ENCODE measurements around the gene MPL. TPM values are rescaled to one million over a fixed set of nuclear protein-coding genes. Genes with fewer than 3 reads are reported as not detected.

The MPL gene
- polyA plus RNA-seq, 1 donor from 2014 or later, result not detected

- Mint-ChIP-seq H3K4me3 (no peak overlapping the region), H3K36me3 (no peaks in the 10 kb centered on the region), H3K27ac (no peak overlapping the region), H3K4me1 (peaks cover 0 to 2% (median 0%) of the 10 kb centered on the region in 3 donors), H3K9me3 (no peaks in the 10 kb centered on the region), H3K27me3 (peaks cover 4% of the 10 kb centered on the region)
These were observed 24.7 kb upstream of the MPL start for GRCh38 chr1:43312663-43313515.

GRCh38 chr1:43313771-43314170 is 23.8 kb upstream of the MPL start:
- H3K27me3 Mint-ChIP-seq, result peaks cover 4% of the 10 kb centered on the region
- H3K36me3 Mint-ChIP-seq, result no peaks in the 10 kb centered on the region
- H3K4me3 Mint-ChIP-seq, result no peak overlapping the region
- peaks cover 0 to 2% (median 0%) of the 10 kb centered on the region in 3 donors for H3K4me1 Mint-ChIP-seq
- no peaks in the 10 kb centered on the region for H3K9me3 Mint-ChIP-seq
- no peak overlapping the region for H3K27ac Mint-ChIP-seq

GRCh38 chr1:43314233-43314632 is 23.4 kb upstream of the MPL start:
- Mint-ChIP-seq H3K4me3 (no peak overlapping the region), H3K36me3 (no peaks in the 10 kb centered on the region), H3K4me1 (peaks cover 0 to 2% (median 0%) of the 10 kb centered on the region in 3 donors), H3K27ac (no peak overlapping the region), H3K9me3 (no peaks in the 10 kb centered on the region), H3K27me3 (peaks cover 4% of the 10 kb centered on the region)

- peaks cover 0 to 2% (median 0%) of the 10 kb centered on the region in 3 donors for H3K4me1 Mint-ChIP-seq
- no peaks in the 10 kb centered on the region for H3K9me3 Mint-ChIP-seq
- no peaks in the 10 kb centered on the region for H3K36me3 Mint-ChIP-seq
- H3K4me3 Mint-ChIP-seq, result no peak overlapping the region
- H3K27ac Mint-ChIP-seq, result no peak overlapping the region
- peaks cover 4% of the 10 kb centered on the region for H3K27me3 Mint-ChIP-seq
These were observed 22.1 kb upstream of the MPL start for GRCh38 chr1:43315481-43315880.

- H3K4me3 Mint-ChIP-seq, result no peak overlapping the region
- no peak overlapping the region for H3K27ac Mint-ChIP-seq
- no peaks in the 10 kb centered on the region for H3K36me3 Mint-ChIP-seq
- H3K9me3 Mint-ChIP-seq, result no peaks in the 10 kb centered on the region
- H3K27me3 Mint-ChIP-seq, result peaks cover 4% of the 10 kb centered on the region
- peaks cover 0 to 2% (median 0%) of the 10 kb centered on the region in 3 donors for H3K4me1 Mint-ChIP-seq
These were observed 21.5 kb upstream of the MPL start for GRCh38 chr1:43315963-43316737.

GRCh38 chr1:43316738-43317520 is 20.7 kb upstream of the MPL start:
- H3K4me1 Mint-ChIP-seq, result peaks cover 0 to 2% (median 0%) of the 10 kb centered on the region in 3 donors
- peak overlapping the region in 1 of 3 donors; percentile 41 for H3K27ac Mint-ChIP-seq

GRCh38 chr1:43317817-43318471 is 19.7 kb upstream of the MPL start:
- Mint-ChIP-seq H3K9me3 (no peaks in the 10 kb centered on the region), H3K4me3 (no peak overlapping the region), H3K27ac (no peak overlapping the region), H3K4me1 (peaks cover 0 to 2% (median 0%) of the 10 kb centered on the region in 3 donors), H3K27me3 (peaks cover 2% of the 10 kb centered on the region), H3K36me3 (peaks cover 2% of the 10 kb centered on the region)

More at GRCh38 chr1:43316738-43317520, 20.7 kb upstream of the MPL start:
- peaks cover 1% of the 10 kb centered on the region for H3K36me3 Mint-ChIP-seq
- H3K4me3 Mint-ChIP-seq, result no peak overlapping the region
- no peaks in the 10 kb centered on the region for H3K9me3 Mint-ChIP-seq
- peaks cover 4% of the 10 kb centered on the region for H3K27me3 Mint-ChIP-seq

- Mint-ChIP-seq H3K27ac (no peak overlapping the region), H3K9me3 (no peaks in the 10 kb centered on the region), H3K4me1 (peaks cover 0 to 2% (median 0%) of the 10 kb centered on the region in 3 donors), H3K4me3 (no peak overlapping the region), H3K27me3 (peaks cover 2% of the 10 kb centered on the region), H3K36me3 (peaks cover 2% of the 10 kb centered on the region)
These were observed 18.8 kb upstream of the MPL start for GRCh38 chr1:43318831-43319230.

GRCh38 chr1:43319288-43319687 is 18.3 kb upstream of the MPL start:
- Mint-ChIP-seq H3K4me1 (peaks cover 0 to 2% (median 0%) of the 10 kb centered on the region in 3 donors), H3K27ac (no peak overlapping the region), H3K36me3 (peaks cover 2% of the 10 kb centered on the region), H3K9me3 (peaks cover 0 to 2% (median 0%) of the 10 kb centered on the region in 3 donors), H3K4me3 (no peak overlapping the region), H3K27me3 (peaks cover 2% of the 10 kb centered on the region)

GRCh38 chr1:43319766-43320165 is 17.9 kb upstream of the MPL start:
- Mint-ChIP-seq H3K4me1 (peaks cover 0 to 2% (median 0%) of the 10 kb centered on the region in 3 donors), H3K27ac (no peak overlapping the region), H3K27me3 (peaks cover 6% of the 10 kb centered on the region), H3K36me3 (peaks cover 2% of the 10 kb centered on the region), H3K9me3 (peaks cover 1 to 7% (median 2%) of the 10 kb centered on the region in 3 donors), H3K4me3 (no peak overlapping the region)

- H3K27ac Mint-ChIP-seq, result no peak overlapping the region
- H3K36me3 Mint-ChIP-seq, result peaks cover 2% of the 10 kb centered on the region
- H3K4me3 Mint-ChIP-seq, result no peak overlapping the region
- H3K27me3 Mint-ChIP-seq, result peaks cover 8% of the 10 kb centered on the region
- peaks cover 0 to 2% (median 0%) of the 10 kb centered on the region in 3 donors for H3K4me1 Mint-ChIP-seq
- H3K9me3 Mint-ChIP-seq, result peaks cover 5 to 18% (median 9%) of the 10 kb centered on the region in 3 donors
These were observed 16.2 kb upstream of the MPL start for GRCh38 chr1:43321331-43321891.

GRCh38 chr1:43322506-43322905 is 15.1 kb upstream of the MPL start:
- Mint-ChIP-seq H3K4me3 (no peak overlapping the region), H3K27ac (no peak overlapping the region), H3K36me3 (peaks cover 2% of the 10 kb centered on the region), H3K4me1 (peaks cover 0 to 2% (median 0%) of the 10 kb centered on the region in 3 donors), H3K9me3 (peaks cover 5 to 26% (median 9%) of the 10 kb centered on the region in 3 donors), H3K27me3 (peaks cover 8% of the 10 kb centered on the region)

GRCh38 chr1:43324810-43325209 is 12.8 kb upstream of the MPL start:
- H3K4me1 Mint-ChIP-seq, result no peaks in the 10 kb centered on the region
- peaks cover 5 to 34% (median 11%) of the 10 kb centered on the region in 3 donors for H3K9me3 Mint-ChIP-seq
- no peak overlapping the region for H3K27ac Mint-ChIP-seq
- peaks cover 2% of the 10 kb centered on the region for H3K36me3 Mint-ChIP-seq
- peaks cover 8% of the 10 kb centered on the region for H3K27me3 Mint-ChIP-seq
- H3K4me3 Mint-ChIP-seq, result no peak overlapping the region

- Mint-ChIP-seq H3K4me3 (no peak overlapping the region), H3K36me3 (peaks cover 2% of the 10 kb centered on the region), H3K9me3 (peaks cover 5 to 34% (median 11%) of the 10 kb centered on the region in 3 donors), H3K27me3 (peaks cover 6% of the 10 kb centered on the region), H3K4me1 (no peaks in the 10 kb centered on the region), H3K27ac (no peak overlapping the region)
These were observed 12.2 kb upstream of the MPL start for GRCh38 chr1:43325381-43325780.
